GM18909 (cell line): ENCODE measurements around the gene SPATA32.
A peak's percentile ranks its signal among the peaks of the same experiment; 100 is the strongest.

Experiments
- ATAC-seq: cut with Tn5 transposase; IDR thresholded peaks from one replicate; pipeline ENCODE4 v1.9.1; 2021; ENCODE audit warnings: mild to moderate bottlenecking; ENCODE audit not compliant: unreplicated experiment, poor library complexity

SPATA32 gene

DNA sequence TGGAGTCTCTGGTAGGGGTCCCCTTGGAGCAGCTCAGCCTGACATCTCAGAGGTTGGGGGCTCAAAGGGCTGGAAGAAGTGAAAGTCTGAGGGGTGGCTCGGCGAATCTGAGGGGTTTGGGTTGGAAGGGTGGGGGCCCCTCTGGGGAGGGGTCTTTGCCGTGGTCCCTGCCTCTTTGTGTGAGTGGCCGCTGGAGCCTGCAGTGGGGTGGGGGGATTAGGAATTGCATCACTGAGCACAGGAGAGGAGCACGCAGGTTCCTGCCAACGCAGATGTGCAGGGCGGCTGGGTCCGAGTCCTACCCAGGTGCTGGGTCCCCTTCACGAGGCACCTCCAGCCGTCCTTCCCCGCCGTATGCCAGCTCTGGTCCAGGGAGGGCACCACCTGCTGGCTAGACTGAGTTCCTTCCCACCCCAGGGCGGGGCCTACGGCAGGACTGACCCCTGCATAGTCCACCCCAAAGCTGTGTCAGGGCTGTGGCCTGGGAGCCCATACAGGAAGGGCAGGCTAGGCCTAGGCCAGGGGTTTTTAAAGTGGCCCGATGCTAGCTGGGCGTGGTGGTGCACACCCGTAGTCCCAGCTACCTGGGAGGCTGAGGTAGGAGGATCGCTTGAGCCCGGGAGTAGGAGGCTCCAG lies 30.3 kb downstream of the SPATA32 start:
- no peak for ATAC-seq

DNA sequence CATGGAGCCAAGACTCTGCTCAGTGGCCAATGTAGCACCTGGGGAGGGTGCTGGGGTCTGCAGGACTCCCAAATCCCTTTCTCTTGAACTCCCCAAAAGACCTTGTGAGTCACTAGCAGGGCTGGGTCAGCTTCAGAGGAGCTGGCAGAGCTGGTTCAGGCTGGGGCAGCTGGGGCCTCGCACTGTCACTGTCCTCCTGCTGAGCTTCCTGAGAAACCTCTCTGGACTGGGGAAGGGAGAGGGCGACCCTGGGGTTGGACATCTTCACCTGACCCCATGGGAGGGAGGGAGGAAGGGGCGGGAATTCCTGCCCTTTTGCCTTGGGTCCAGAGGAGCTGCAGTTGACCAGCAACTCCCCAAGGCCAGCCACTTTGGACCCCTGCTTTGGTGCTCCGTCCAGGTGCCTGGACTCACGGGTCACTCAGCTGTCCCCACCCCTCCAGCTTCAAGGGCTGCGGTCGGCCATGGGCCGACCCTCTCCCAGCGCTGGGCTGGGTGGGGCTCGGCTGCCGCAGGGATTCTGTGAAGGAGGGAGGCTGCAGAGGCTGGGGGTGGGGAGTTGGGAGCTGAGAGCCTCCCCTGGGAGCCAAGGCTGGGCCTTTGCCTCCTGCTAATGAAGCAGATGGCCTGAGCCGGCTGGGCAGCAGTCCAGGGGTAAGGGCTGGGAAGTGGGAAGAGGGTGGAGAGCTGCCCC lies 31.0 kb downstream of the SPATA32 start:
- no peak for ATAC-seq

DNA sequence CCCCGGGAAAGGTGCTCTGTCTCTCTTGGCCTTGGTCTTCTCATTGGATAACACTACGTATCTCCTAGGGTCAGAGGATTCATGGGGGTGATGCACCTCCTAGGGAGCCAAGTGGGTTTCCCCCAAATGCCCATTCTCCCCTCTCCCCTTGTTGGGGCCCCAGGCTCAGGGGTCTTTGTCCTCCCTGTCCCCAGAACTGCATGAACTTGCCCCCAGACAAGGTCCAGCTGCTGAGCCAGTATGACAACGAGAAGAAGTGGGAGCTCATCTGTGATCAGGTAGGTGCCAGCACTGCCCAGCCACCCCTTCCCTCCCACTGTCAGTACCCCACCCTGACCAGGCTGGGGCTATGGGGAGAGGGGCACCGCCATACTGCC lies 31.5 kb downstream of the SPATA32 start:
- ATAC-seq = no peak

DNA sequence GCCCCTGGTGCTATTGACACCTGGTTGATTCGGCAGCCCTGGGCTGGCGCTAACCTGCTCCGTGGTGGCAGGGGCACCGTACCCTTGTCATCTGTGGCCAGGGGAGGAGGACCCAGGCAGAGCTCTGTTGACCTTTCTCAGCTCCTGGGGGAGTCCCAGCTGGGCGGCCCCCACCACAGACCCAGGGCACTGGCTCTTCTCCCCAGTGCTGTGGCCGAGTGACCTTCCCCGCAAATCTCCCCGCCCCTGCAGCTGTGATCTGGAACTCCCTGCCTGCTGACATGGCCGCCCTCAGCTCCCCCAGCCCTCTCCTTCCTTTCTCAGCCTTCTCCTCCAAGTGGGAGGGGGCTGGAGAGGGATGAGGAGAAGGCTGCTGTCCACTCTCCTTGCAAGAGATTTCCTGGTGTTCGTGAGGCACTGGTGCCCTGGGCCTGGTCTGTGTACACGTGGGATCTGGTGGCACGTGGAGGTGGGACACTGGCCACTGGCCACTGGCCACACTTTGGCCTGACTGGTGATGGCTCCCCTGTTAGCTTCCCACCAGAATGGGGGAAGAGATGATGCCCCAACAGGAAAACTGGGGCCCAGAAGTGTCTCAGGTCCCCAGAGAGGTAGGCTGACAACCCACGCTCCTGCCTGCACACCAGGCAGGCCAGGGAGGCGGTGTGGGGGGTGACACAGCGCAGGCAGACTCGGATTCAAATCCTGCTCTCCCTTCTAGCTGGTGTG lies 32.0 kb downstream of the SPATA32 start:
- ATAC-seq = no peak

DNA sequence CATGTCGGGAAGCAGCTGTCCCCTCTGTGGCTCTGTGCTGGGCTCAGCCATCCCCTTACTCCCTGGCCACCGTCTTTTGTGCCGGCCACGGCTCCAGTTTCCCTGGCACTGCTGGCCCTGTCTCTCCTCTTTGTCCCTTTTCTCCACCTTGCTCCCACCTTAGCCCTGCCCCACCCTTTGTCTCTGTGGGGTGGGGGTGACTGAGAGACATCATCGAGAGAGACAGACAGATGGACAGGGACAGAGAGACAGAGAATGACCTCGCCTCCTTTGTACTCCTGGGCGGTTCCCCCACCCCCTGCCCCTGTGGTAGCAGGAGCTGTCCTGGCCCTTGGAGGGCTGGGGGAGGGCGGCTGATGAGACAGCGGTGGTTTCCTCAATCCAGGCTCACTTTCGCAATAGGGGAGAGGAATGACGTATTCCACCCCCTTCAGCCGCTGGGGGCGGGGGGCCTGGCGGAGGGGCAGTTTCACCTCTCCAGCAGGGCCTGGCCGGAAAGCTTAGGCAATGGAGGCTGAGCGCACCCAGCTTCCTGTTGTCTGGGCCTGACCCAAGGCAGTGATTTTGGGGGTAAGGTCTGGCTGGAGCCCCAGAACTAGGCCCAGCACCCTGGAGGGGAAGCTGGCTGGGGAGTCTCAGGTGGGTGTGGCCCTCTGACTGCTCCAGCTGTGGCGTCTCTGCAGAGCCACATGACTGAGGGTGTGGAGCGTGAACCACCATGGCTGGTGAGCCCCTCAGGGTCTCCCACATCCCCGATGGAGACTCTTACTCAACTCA lies 32.9 kb downstream of the SPATA32 start:
- ATAC-seq = peak; percentile 37

DNA sequence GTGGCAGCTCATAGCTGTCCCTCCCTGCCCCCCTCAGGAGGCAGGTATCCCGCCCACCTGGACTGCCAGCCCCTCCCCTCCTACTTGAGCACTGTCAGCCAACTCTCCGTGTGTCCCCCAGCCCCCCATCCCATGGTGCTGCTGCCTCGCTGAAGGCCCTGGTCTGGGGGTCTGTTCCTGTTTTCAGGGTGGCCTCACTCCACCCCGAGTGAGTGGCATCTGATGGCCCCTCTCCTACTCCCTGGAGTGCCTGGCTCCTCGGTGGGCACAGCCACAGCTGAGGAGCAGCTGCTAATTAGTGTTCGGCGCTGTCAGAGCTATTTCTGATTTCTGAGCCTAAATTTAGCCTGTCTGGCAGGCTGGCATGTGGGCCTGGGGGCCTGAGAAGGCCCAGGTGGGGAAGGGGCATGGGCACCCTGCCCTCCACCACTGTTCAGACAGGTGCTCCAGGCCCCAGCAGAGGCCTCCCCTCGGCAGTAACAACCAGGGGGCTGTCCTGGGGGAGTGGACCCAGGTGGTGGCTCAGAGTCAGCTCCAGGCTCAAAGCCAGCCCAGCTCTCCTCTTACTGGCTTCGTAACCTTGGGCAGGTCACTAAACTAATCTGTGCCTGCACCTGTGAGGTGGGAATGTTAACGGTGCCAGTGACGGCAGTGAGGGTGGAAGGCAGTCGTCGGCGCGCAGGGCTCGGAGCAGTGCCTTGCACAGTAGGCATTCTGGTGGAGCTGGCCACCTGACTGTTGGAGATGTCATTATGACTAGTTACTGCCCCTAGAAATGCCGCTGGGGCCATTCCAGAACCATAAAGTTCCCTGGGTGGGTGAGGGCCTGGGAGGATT lies 33.8 kb downstream of the SPATA32 start:
- ATAC-seq = no peak

DNA sequence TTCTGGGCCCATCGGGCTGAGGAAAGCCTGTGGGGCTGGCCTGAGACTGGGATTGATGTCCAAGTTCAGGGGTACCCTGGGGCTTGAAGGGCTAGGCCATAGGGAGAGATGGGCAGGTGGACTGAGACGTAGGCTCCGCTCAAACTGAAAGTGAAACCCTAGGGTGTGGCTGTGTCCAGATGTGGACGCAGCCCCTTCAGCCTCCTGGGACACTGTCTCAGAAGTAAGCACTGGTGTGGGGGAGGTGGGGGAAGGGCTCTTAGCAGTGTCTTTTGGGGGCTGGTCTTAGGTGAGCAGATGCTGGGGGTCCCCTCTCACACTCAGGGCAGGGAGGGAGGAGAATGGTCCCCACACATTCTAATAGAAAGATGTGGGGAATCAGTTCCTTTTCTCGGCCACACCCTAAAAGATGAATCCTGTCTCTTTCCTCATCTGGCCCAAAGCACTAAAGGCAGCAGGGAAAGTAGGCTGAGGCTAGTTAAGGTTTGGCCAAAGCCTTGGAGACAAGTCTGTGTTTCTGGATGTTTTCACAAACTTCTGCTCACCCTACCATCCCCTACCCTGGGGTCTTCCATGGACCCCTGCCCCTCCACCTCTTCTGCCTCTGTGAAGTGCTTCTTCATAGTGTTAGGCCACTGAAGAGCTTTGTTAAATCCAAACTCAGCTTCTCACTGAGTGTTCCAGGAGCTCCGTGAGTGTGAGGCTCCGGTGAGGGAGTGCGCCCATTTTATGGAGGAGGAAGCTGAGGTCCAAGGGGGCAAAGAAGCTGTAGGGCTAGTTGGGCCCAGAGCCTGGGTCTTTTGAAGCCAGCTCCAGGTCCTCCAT lies 34.6 kb downstream of the SPATA32 start:
- ATAC-seq = no peak

DNA sequence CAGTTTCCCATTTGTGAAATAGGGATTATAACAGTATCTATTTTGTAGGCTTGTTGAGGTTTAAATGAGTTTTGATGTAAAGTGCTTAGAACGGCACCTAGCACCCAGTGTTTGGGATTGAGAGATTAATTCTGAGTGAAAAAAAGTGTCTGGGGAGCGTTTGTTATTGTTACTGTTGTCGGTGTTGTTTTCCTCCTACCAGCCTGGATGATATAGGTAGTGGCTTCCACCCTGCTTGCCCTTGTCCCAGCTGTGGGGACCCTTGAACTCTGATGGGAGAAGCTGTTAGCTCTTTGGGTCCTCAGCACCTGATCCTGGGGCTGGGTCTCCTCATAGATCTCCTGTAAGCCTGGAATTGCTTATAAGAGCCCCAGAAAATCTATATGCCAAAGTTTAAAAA lies 35.3 kb downstream of the SPATA32 start:
- no peak for ATAC-seq

DNA sequence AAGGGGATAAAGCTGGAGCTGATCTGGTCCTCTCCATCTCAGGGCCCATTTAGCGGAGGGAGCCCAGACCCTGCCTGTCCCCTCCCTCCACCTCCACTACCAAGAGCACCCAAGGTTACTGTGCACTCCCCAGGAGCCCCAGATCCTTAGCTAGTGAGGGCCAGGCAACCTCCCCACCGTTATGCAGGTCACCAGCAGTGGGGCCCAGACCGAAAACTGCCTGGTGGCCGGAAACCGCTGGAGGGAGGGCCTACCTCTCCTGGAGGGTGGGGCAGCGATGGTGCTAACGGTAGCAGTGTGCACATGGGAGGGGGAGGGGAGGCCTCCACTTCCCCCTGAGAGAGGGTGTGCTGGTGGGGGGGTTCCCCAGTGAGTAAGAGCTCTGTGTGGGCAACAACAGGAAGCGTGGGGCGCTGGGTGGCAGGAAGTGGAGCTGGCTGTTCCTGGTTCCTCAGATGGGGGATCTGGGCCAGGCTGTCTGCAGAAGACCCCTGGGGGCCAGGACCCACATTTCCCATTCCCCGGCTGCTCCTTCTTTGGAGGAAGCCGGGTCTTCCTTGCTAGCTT lies 35.8 kb downstream of the SPATA32 start:
- peak; percentile 48 for ATAC-seq

DNA sequence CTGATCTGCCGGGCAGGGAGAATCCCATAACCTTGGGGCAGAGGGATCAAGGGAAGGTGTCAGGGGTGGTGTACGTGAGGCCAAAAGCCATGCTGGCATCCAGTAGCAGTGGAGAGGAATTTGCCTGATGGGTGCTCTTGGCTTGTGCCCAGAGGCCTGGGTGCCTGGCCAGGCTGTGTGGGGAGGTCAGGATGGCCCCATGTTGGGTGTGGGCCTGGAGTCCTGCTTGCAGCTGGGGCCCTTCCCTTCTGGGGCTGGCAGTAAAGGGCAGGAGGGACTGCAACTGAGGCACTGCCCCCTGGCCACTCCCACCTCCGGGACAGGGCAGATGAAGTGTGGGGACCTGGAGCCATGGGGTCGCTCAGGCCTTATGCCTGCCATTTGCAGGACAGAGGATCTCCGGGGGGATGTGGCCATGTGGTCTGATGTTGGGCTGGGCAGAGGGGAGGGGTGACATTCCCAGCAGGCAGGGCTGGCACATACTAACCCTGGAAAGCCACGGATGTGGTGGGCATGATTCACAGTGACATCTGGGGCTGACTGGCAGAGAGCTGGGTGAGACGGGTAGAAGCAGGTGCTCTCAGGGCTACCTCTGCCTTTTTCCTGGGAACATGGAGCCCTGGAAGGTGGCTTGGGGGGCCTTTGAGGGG lies 36.7 kb downstream of the SPATA32 start:
- no peak for ATAC-seq

DNA sequence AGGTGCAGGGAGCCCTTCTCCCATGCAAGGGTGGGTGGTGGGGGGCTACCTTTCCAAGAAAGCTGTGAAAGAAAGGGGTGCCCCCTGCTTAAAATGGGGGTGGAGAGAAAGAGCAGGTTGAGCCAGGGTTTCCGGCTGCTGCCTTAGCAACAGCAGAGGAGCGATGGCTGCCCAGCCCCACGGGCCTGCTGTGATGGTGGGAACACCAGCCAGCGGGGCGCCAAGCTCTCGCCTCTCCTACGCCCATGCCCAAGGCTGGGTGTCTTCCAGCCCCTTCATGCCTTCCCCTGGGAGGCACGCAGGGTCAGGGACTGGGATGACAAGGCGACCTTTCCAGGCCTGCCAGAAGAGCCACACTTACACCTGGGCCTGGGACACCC lies 37.2 kb downstream of the SPATA32 start:
- ATAC-seq = no peak

DNA sequence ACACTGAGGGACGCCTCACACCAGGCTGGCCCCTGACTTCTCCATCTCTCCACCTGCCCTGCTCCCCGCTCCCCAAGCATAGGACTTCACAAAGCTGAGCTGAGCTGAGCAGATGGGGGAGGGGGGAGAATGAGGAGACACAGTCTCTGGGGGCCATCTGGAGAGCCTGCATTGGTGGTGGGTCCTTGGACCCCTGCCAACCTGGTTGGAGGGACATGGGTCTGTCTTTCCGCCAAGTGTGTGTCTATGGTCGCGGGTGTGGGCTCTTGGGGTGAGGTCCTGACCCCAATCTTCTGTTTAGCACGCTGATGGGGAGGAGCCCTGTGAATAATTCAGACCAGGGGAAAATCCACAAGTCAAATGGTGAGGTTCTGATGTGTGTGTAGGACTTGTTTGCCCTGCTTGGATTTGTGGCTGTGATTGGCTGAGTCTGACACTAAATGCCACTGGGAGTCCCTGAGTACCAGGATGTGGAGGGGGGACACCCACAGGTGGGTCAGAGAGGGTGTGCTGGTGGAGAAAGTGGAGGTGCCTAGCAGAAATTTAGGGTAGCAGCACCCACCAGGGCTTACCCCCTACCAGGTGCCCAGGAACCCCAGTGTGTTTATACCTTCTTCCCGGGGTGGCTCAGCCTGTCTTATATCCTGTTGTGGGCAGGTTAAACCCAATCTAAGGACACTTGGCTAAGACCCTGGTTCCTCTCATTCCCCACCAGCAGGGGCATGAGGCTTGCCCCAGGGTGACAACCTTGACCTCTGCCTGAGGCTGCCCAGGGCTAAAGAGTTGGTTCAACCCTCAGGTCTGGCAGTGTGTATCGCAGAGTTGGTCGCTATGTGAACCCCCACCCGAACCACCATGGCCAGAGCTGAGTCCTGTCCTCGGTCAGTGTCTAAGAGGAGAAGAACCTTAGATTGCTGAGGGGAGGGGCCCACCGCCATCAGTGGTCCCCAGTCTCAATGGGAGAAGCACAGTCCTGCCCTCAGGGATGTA lies 38.1 kb downstream of the SPATA32 start:
- no peak for ATAC-seq

DNA sequence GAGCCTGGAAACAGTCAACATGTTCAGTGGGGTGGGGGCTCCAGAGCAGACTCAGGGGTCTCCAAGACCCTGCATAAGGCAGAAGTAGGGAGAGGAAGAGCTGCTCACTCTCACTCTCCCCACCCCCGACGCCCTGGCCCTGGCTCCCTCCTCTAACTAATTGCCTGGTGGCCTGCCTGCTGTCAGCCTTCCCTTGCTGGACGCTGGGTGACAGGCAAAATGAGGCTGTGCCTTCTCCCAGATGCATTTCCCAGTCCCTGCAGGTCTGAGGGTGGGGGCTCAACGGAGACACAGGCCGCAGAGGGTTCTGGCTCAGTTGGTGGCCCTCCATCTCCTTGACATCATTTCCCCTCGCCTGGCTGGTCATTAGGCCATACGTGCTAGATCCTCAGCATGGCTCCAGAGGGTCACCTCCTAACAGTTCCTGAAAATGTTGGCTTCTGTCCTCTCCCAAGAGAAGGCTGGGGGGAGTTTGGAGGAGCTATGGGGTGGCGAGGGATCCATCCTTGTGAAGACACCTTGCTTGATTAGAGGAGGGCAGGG lies 38.8 kb downstream of the SPATA32 start:
- no peak for ATAC-seq

DNA sequence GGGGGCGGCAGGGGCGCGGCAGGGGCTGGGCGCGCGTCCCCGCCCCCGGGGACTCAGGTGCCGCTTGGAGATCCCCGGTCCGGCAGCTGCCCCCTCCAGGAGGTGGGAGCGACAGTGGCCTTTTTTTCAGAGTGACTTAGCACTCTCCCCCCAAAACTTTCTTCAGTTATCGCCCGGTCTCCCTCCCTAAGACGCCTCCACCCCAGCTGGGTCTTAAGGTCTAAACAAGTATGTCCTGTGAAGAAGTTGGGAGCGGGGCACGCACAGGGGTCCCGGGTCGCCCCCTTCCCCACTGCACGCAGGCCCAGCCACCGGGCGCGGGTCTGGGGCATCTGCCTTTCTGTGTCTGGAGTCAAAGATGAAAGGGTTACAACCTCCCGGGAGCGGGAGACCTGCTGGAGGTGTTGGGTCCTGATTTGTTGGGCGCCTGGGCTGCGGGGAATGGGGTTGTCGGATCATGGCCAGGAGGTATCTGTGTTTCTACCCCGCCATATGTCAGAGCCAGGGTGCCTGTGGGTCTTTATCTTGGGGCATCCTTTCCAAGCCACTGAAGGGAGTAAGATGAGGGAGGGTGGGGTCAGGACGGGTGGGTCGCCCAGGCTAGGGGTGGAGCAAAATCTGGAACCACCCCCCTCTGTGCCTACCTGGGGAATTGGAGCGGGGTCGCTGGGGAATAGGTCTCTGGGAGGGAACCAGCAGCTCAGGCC lies 39.5 kb downstream of the SPATA32 start:
- ATAC-seq = no peak

DNA sequence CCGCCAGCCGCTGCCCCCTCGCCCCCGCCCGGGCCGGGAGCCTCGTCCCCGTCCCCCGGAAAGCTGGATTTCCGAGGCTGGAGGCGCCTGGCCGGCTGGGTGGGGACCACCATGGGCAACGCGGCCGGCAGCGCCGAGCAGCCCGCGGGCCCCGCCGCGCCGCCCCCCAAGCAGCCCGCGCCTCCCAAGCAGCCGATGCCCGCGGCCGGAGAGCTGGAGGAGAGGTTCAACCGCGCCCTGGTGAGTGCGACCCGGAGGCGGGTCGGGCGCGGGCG lies 39.9 kb downstream of the SPATA32 start:
- ATAC-seq = no peak
